Occipital lobe (tissue), 2 donors: Measurements from ENCODE around the gene HOXB8. TPM values are rescaled to one million over a fixed set of nuclear protein-coding genes. Genes with fewer than 3 reads are reported as not detected.

Experiments
- DNase-seq: peaks from one replicate; lab custom pipeline; 2025; lab: John Stamatoyannopoulos, UW
- total RNA-seq: library from RNA; depleted of rRNA; stranded (reverse); fragments of >200 nt; gene quantifications from one replicate; pipeline ENCODE4 v1.2.3, GENCODE V29; 2014

The HOXB8 gene
- total RNA-seq, 1 donor from 2014 or later, result not detected

DNA sequence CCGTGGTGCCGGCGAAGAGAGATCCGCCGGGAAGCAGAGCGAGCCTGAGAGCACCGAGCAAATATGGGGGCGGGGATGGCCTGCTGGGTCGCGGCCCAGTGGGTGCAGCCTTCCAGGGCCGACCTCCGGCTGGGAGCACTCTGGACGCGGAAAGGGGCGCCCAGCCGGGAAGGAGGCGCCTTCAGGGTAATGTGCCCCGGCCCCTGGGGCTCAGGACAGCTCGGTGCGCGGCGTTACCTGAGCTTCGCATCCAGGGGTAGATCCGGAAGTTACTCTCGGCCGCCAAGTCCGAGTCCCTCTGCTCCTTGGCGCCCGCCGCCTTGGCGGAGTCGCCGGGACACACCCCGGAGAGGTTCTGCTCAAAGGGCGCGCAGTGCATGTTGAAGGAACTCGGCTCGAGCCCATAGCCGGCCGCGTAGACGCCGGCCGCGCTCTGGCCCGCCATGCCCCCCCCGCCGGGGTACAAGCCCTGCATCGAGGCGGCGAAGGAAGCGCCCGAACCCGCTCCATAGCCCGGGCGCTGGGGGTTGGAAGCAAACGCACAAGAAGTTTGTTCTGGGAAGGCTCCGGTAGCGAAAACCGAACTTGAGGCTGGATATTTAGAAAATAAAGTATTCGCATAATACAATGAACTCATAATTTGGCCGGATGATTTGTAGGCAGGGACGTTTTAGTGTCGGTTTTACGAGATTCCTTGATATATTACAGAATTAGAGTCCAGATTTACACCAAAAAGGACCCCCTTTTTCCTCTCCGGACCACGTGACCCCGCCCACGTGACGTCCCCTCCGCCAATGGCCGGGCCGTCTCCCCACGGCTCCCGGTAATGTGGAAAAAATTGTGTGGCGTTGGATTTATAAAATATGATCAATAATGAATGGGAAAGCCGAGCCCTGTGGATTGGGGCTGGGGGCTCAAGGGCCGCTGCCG is 4.5 kb downstream of the HOXB8 start, which contains the start of gene HOXB7:
Gene HOXB7, minus strand, starts transcription at position 736 of the 930 bp plus-strand sequence. Its CDS starts 99 bp downstream, at position 637.
- no peak for DNase-seq

DNA sequence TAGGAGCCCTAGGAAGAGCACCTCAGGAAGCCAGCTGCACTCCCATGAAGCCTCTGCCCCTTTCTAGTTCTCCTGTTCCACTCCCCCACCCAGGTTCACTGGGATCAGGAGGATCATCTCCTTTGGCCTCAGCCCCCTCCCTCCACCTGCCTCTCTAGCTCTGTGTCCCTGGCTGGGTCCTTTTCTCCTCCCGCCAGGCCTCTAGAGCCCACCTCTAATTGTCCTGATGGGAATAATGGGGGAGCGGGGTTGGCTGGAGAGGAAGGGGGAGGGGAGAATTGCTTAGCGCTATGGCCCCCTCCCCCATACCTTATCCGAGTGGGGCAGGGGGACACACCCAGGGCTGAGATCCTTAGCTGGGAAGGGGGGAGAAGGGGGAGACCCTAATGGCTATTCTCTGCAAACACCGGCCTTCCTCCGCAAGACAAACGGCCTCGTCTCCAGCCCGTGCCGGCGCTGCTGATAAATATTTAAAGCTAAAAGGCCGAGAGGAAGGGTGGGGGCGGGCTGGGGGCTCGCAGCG is 5.3 kb downstream of the HOXB8 start:
- no peak for DNase-seq

DNA sequence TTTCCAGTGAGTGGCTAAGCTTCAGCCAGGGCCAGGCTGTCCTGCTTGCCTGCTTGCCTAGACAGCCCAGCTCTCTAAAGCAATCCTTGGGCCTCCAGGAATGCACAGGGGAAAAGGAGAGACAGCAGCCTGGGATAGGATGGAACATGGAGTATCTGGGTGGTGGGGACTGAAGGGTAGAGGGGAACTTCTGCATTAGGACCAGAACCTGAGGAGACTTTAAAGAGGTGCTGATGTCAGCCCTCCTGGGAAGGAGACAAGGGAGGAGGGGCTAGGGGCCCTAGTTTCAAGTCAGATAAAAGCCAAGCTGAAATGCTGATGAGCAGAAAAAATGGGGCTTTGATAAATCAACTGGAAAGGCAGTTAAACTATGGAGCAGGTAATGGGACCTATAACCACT is 6.1 kb downstream of the HOXB8 start:
- no peak for DNase-seq

DNA sequence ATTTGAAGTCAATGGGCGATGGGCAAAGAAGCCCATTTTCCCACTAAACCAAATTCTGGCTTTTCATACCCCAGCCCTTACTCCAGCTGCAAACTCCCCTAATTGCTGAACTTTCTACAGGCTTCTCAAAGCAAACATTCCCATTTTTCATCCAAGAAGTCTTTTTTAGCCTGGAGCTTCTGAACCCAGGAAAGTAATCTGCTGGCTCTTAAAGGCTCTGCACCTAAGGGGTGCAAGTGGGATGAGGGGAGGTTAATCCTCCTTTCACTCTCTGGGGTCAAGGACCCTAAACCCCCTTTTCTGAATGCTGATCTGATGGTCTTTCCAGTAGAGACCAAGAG is 6.6 kb downstream of the HOXB8 start:
- no peak for DNase-seq

DNA sequence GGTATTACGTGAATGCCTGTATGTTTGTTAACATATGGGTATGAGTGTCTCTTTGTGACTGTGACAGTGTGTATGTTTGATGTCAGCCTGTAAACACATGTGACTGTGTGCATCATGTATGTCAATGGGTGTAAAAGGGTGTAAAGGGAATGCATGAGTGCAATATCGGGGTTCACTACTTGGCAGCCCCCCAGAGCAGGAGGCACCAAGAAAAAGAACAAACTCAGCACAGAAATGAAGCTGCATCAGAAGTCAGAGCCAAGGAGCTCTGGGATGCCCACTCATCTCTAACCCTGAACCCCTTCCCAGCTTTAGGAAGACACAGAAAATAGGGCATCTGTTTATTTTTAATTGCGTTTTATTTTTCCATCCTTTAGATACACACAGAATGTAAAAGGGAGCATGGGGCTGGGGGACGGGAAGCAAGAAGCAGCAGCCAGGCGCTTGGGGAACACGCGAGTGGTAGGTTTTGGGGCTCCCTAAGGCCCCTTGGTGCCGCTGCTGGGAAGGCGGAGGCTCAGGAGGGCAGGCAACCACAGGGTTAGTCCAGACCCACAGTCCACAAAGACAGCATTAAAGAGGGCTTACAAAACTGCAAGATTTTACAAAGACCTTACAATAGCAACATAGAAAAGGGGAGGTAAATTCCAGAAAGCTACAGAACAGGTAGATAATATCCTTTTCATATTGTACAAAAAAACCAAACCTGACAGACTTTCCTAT is 8.0 kb downstream of the HOXB8 start:
- no peak for DNase-seq

DNA sequence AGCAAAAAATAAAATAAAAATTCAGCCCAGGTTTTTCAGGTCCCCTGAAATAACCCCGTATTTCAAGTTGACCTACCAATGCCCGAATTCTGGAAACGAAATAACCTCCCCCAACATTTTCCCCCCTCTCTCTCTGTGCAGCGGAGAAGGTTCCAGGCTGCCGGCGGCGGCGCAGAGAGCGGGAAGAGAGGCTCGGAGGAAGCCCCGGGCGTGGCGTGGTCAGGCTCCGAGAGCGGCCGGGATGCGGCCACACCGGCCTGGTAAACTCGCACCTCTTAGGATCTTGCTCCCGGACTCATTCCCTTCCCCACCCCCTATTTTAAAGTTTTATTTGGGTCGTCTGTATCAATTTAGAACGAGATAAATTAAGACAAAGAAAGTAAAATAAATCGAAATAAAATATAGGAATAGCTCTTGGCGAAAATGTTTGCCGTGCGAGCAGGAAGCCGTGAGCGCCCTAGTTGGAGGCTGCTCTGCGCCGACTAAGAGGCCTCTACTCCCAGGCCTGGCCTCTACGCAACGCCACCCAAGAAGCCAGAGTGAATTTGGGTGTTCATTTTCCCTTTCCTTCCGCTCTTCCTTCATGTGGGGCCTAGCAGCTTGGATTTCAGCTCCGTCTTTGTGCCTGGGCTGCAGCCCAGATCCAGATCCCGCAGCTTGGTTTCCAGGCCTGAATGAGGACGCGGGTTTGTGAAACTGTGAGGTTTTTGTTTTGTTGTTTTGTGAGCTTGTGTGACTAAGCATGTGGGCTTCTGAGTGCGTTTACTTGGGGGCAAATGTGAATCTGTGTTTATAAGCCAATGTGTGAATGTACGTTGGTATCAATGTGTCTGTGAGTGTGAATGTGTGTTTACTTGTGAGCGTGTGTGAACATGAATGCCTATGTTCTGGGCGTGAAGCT is 8.9 kb downstream of the HOXB8 start:
- DNase-seq, result no peak

DNA sequence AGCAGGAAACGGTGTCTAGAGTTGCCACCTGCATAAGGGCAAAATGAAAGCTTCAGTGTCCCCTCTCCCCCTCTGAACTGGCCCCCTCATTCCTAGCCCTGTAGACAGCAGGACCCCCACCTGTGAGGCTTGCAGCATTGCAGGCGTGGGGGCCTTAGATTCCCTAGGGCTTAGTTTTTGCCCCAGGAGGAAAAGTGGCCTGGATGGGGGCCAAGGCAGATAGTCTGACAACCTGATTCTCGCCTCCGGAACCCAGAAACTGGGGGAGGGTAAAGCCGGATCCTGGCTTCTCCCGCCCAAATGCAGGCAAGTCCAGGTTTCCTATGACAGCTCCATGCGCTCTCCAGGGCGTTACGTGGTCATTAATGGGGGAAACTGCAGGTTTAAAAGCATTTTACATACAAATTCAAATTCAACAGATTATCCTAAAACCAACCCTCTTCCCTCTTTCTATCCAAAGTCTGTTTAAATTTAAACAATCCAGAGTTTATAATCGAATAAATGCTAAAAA is 9.6 kb downstream of the HOXB8 start:
- DNase-seq, result no peak

DNA sequence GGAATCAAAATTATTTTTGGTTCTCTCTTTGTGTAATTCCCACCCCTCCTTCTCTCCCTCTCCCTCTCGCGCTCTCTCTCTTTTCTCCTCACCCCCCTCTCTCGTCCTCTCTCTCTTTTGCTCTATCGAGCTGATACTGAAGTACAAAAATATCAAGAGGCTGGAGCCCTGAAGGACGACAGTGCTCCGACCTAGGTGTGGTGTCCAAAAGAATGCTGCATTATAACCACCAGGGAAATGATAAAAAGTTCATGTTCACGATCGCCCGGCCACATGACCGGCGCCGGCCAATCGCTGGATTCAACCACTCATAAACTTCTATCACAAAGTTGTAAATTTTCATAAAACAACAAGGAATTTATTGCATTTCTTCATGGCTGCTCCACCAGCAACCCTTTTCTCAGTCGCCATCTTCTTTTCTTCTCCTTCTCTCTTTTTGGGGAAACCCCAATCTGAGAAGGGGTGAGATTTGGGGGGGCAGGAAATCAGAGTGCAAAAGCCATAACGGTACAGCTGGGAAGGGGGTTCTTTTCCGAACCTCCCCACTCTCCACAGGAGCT is 10.2 kb downstream of the HOXB8 start, which contains the start of gene HOXB6:
Gene HOXB6, minus strand, starts transcription at position 217 of the 560 bp plus-strand sequence. CDS start 6,836 bp downstream, outside the sequence.
- DNase-seq, result no peak

DNA sequence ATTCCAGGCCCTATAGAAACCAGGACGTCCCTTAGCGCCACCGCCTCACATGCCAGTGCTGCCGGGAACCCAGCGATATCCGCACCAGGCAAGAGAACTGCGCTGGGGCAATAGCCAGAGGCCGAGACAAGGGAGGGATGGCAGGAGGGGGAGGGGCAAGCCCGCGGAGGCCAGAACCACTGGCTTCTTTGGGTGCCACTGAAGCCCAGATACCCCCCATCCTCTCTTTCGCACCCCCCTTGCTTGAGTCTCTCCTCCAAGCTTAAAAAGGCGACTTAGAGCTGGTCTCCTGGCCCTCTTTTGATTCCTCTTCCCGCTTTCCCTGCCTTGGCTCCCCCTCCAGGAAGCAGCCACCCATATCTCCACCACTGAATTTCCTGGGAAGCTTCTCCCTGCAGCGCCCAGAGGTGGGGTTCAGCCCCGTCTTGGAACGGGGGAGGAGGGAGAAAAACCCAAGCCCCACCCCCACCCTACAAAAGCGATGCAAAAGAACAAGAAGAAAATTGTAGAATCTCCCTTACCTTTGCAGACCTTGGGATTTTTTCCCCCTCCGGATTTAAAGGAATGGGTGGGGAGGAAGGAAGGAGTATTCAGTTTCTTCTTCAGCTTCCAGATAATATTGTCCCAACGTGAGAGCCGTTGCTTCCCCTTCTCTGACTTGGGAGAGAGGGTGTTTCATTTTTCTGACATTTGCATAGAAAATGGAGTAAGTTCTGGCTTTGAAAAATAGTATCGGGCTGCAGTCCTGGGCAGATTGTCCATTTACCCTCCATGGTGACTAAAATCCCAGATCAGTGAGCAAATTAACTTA is 10.9 kb downstream of the HOXB8 start:
- no peak for DNase-seq

DNA sequence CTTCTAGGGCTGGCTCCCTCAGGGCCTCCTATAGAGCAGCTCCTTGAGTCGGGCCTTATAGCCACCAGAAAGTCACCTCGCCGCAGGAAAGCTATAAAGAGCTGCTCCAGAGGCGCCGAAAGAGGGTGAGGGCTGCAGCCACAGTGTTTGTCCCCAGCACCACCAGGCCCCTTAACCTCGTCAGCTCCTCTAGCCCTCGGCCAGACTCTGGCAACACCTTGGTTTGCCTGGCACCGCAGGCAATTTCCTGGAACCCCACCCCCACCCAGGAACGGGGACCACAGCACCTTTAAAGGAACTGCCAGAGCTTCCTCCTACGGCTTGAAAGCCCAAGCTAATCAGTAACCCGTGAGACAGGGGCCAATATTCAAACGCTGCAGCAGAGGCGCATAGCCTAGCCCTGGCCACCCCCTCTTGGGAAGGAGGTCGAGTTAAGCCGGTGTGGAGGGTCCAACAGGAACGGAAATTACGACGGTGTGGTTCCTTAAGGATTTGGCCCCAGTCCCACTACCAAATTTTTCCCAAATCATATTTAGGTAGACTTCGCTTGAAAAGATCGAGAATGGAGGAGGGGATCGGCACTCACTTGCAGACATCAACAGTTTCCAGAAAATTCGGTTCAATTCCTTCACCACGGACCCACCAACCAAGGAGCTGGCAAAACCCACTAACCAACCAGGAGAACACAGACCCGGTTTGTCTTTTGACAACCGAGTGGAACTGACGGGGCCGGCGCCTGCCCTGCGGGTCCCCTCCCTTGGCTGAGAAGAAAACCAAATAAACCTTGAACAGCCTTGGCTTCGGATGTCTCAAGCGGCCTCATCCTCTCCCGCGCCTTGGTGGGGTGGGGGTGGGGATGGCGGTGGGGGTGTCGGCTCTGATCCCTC is 13.3 kb downstream of the HOXB8 start:
- no peak for DNase-seq

DNA sequence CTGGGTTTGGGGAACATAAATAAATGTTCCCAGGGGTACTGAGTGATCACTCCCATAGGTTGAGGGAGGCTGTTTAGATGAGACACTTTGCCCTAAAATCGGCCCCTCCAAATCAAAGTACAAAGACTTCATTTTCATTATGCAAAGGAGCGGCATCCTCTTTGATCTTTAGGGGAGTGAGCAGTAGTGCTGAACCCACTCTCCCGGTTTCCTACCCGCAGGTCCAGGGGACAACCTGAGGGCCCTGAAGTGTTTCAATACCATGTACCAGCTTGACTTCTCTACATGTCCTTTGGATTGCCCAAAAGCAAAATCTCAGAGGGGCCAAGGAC is 13.9 kb downstream of the HOXB8 start:
- no peak for DNase-seq

DNA sequence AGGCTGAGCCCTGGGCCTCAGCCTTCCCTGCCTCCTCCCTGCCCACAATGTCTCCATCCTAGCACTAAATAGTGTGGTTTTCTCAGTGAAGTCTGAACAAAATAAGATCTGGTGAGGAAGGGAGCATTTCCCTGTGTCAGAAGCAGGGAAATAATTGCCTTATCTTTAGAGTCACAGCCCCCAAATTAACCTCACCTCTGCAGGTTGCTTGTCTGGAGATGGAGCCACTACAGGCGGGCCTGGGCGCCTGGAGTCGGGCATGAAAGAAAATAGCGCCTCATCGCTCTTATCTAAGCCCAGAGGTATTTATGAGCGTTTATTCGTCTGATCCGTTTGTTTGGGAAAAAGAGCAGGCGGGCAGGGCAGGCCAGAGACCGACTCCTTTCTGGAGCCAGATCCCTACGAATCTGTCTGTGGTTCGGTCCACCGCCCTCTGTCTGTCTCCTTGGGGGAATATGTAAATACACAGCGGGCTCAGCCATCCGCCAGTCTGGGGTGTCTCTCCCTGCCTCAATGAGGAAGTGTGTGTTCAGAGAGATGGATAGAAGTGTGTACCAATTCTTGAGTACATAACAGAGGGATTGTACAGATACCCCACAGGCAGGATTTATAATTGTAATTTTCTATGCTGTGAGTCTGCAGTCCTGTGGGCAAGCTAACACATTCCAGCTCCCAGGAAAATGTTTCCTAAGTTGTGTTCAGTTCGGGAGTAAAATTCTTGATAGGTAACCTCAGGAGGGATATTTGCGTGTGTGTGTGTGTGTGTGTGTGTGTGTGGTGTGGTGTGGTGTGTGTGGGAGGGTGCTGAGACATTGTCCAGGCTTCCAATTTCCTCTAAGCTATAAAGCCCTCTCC is 14.6 kb downstream of the HOXB8 start:
- DNase-seq, result no peak

DNA sequence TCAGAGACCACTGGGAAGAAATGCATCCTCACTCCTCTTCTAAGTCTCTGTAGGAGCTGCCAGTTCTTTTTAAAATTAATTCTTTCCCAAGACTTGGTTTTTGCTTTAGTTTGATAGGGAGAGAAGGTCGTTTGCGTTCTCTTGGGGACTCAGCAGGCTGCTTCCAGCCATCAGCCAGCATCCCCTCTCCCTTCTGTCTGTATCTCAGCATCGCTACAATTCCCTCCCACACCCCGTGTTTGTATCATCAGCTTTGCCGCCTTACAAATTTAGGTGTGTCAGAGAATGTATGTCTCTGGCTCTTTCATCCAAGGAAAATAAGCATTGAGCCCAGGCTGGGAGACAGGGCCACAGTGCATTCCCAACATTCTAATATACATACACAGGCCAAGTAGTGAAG is 15.7 kb downstream of the HOXB8 start:
- no peak for DNase-seq

DNA sequence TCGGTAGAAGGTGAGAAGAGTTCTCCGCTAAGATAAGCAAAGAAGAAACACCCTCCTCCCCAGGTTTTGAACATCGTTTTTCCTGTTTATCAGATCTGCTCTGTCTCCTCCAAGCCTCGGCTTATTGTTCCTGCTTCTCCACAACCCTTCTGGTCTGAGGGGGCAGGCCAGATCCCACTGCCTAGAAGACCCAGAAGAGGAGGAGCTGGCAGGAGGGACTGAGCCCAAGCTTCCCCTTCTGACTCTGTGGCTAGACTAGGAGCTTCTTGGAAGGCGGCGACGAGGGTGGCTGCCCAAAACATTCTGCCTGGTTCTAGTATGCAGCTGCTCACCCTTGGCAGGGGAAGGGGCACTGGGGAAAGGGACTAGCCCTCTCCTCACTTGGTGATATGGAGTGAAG is 16.4 kb downstream of the HOXB8 start:
- no peak for DNase-seq

DNA sequence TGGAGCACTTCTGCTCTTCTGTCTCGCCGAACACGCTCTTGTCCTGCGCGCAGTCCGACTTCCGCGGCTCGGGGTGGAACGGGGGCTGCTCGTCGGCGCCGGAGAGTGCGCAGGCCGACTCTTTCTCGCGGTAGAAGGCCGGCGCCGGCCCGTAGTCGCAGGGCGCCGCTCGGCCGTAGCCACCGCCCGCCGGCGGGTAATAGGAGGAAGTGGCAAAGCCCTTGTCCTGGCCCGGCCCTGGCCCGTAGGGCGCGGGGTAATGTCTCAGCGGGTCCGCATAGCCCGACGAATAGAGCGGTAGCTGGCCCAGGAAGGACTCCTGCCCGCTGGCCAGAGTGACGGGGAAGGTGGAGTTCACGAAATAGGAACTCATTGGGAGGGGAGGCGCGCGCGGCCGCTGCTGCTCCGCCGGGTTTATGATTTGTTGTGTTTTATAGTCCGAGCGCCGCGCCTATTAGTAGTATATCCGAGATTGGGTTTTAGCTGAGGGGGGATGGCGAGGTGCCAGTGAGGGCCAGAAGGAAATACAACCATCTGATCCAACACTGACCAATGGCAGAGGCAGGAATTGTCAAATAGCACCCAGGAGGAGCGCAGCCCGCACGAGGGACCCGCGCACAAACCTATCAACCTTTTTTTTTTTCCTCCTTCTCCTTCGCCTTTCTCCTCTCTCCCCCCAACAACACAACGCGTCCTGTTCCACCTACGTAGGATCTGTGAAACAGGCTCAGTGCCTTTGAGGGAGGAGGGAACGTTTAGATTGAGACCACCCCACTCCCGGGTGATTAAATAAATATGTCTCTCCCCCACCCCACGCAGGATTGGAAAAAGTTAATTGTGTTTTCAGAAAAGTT is 17.1 kb downstream of the HOXB8 start:
- DNase-seq, result no peak

DNA sequence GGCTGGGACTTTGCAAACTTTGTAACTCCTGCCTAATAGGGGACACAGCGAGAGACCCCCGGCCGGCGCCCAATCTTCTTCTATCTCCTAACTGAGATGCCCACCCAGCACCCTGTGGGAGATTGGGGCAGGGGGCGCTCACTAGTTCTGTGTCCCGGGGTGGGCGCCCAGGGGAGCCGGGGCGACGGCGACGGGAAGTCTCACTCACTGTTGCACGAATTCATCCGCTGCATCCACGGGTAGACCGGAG is 17.6 kb downstream of the HOXB8 start:
- no peak for DNase-seq

DNA sequence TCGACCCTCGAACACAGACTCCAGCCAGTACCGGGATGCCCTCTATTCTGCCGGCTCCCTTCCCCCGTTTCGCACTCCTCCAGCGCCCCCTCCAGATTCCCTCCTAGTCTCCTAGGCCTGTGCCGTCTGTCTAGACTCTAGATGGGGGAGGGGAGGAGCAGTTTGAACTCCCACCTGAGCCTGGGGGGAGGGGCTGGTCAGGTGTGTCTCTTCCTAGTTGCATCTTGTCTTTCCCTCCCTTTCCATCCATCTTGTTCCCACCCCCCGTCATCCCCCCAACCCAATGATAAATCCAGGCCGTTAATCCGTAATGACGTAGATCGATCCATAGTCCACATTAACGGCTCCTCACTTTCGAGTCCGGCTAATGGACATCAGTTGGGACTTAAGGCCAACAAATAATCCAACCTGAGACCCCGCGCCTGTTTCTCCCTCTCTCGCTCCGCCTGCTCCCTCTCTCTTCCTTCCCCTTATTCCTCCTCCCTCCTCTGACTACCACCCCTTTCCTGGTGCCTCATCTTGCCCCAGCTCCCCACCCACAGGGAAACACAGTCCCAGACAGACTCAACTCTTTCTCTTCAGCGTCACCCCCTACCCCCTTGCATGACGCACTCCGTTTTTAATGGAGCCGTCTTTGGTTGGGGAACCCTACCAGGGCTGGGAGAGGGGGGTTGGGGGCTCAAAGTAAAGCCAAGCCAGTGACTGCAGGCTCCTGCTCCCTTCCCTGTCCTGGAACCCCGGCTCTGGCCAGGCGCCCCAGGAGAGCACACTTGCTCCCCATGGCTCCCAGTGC is 18.2 kb downstream of the HOXB8 start:
- no peak for DNase-seq
